ENCODE measurements around the gene GSG1L2. TPM values are rescaled to one million over a fixed set of nuclear protein-coding genes. Genes with fewer than 3 reads are reported as not detected.

The GSG1L2 gene
- total and polyA plus RNA-seq, 2 of the 4 experiments (the other 2 are of a cell fraction) = not detected

- Histone ChIP-seq H3K27ac (ENCODE audit: insufficient read depth, low read length) (no peak overlapping the region), H3K4ac (ENCODE audit: low read depth, low read length) (no peak overlapping the region), H2BK5ac (ENCODE audit: low read depth, low read length, poor library complexity, severe bottlenecking) (no peak overlapping the region), H2AK5ac (ENCODE audit: low read depth, low read length) (no peak overlapping the region), H4K91ac (ENCODE audit: insufficient read depth, low read depth, low read length) (no peak overlapping the region), H4K20me1 (ENCODE audit: insufficient read depth, low read length) (no peaks in the 10 kb centered on the region), H4K5ac (ENCODE audit: low read depth, low read length) (no peak overlapping the region), H3K4me1 (ENCODE audit: control insufficient read depth, insufficient read depth, low read length) (no peaks in the 10 kb centered on the region), H3K27me3 (ENCODE audit: control insufficient read depth, insufficient read depth, low read length) (no peaks in the 10 kb centered on the region), H2BK120ac (ENCODE audit: low read depth, low read length) (no peak overlapping the region), H2AK9ac (replicated peaks; ENCODE audit: low read depth, low read length, poor library complexity) (no peak overlapping the region), H3K79me1 (ENCODE audit: low read depth in 1 of 2, low read length in 2 of 2) (no peaks in the 10 kb centered on the region), H3K9me3 (ENCODE audit: control insufficient read depth, insufficient read depth, low read length) (peaks cover 2% of the 10 kb centered on the region; the same call in 1 of the 2 replicates), H2BK15ac (ENCODE audit: low read depth, low read length) (no peak overlapping the region), H3K4me3 (ENCODE audit: insufficient read depth, low read depth, low read length) (no peak overlapping the region), H3K14ac (replicated peaks; ENCODE audit: low read depth, low read length) (no peak overlapping the region), H2AFZ (replicated peaks; ENCODE audit: low read length, poor library complexity) (no peak overlapping the region), H3K23ac (ENCODE audit: low read depth, low read length) (no peak overlapping the region), H3K18ac (ENCODE audit: low read depth, low read length) (no peak overlapping the region), H3K9ac (ENCODE audit: low read depth, low read length) (no peak overlapping the region), H3K36me3 (ENCODE audit: control insufficient read depth, insufficient read depth, low read length) (no peaks in the 10 kb centered on the region), H4K8ac (ENCODE audit: low read depth in 2 of 2, low read length in 2 of 2) (no peak overlapping the region), H3K9me1 (ENCODE audit: insufficient read depth, low read length) (no peaks in the 10 kb centered on the region), H3K4me2 (ENCODE audit: low read depth, low read length) (no peak overlapping the region), H2BK20ac (ENCODE audit: low read depth, low read length) (no peak overlapping the region), H3K56ac (ENCODE audit: extremely low read depth, insufficient read depth, low read length) (no peak overlapping the region)
- DNase-seq (no peak), ATAC-seq (ENCODE audit: low read depth) (no peak)
- TF ChIP-seq CHD1 (IDR thresholded peaks at IDR 0.05; ENCODE audit: low read depth, low read length) (no peak), MXI1 (IDR thresholded peaks at IDR 0.05; ENCODE audit: borderline replicate concordance, low read depth, low read length) (no peak), RAD21 (IDR thresholded peaks at IDR 0.05; ENCODE audit: low read length) (no peak), BHLHE40 (IDR thresholded peaks at IDR 0.05; ENCODE audit: low read depth, low read length) (no peak), POLR2A (IDR thresholded peaks at IDR 0.05; ENCODE audit: low read depth, low read length) (no peak), FOS (IDR thresholded peaks at IDR 0.05; ENCODE audit: low read depth, low read length) (no peak)
- TF ChIP-seq, protein P1, sequence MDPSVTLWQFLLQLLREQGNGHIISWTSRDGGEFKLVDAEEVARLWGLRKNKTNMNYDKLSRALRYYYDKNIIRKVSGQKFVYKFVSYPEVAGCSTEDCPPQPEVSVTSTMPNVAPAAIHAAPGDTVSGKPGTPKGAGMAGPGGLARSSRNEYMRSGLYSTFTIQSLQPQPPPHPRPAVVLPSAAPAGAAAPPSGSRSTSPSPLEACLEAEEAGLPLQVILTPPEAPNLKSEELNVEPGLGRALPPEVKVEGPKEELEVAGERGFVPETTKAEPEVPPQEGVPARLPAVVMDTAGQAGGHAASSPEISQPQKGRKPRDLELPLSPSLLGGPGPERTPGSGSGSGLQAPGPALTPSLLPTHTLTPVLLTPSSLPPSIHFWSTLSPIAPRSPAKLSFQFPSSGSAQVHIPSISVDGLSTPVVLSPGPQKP (IDR thresholded peaks at IDR 0.05; ENCODE audit: borderline replicate concordance, low read depth, low read length) = no peak
- TF ChIP-seq, protein P2, sequence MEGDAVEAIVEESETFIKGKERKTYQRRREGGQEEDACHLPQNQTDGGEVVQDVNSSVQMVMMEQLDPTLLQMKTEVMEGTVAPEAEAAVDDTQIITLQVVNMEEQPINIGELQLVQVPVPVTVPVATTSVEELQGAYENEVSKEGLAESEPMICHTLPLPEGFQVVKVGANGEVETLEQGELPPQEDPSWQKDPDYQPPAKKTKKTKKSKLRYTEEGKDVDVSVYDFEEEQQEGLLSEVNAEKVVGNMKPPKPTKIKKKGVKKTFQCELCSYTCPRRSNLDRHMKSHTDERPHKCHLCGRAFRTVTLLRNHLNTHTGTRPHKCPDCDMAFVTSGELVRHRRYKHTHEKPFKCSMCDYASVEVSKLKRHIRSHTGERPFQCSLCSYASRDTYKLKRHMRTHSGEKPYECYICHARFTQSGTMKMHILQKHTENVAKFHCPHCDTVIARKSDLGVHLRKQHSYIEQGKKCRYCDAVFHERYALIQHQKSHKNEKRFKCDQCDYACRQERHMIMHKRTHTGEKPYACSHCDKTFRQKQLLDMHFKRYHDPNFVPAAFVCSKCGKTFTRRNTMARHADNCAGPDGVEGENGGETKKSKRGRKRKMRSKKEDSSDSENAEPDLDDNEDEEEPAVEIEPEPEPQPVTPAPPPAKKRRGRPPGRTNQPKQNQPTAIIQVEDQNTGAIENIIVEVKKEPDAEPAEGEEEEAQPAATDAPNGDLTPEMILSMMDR (conservative IDR thresholded peaks at IDR 0.05; ENCODE audit: low read depth, low read length) = no peak
- 80% methylated on average over 4 of the region's 13 CpGs; no CpG with 5 or more reads in 1 of the 2 experiments for WGBS, 2 experiments (ENCODE audit: extremely low coverage in 2 of 2, insufficient read length in 1 of 2)
- CTCF ChIA-PET = interaction anchor here (0.7 kb wide), 1 partner anchor 1281 kb away, joined by 5 read pairs; no protein-coding TSS in a partner anchor
- intact Hi-C loops (cut with micrococcal nuclease) (no loop called here), in situ Hi-C loops (cut with MboI; ENCODE audit: low sequenced_read_pairs) (no loop called here), dilution Hi-C loops (cut with HindIII; ENCODE audit: low sequenced_read_pairs, unreplicated experiment) (no loop called here)
- POLR2A ChIA-PET (ENCODE audit: unreplicated experiment) = no interaction called here
- no TSS peak for BruUV-seq (replicated peaks)
These were observed 19.6 kb downstream of the GSG1L2 start for GRCh38 chr17:9802294-9802693.

All from IMR-90 (cell line).